NT2/D1 (cell line): ENCODE measurements around the gene CSE1L.

Experiments used
- DNase-seq: peaks from one replicate; pipeline ENCODE4 v3.0.0-alpha.2; 2011; ENCODE audit warnings: low read depth, low spot score
- H3K27me3 ChIP-seq: 2 replicates; pipeline ENCODE4 v1.6.0; 2011; ENCODE audit warnings: mild to moderate bottlenecking; ENCODE audit not compliant: insufficient read length, insufficient read depth
- H3K36me3 ChIP-seq: 2 replicates; pipeline ENCODE4 v1.6.1; 2011; ENCODE audit warnings: mild to moderate bottlenecking, low read length, mixed read lengths; ENCODE audit not compliant: insufficient read depth, insufficient read length
- H3K4me1 ChIP-seq: 2 replicates; pipeline ENCODE4 v1.5.1; 2011; ENCODE audit not compliant: insufficient read depth, insufficient read length
- H3K4me3 ChIP-seq: 2 replicates; pipeline ENCODE4 v1.5.1; 2011; ENCODE audit warnings: low read depth; ENCODE audit not compliant: insufficient read length
- H3K9ac ChIP-seq: 2 replicates; pipeline ENCODE4 v1.6.0; 2011; ENCODE audit warnings: low read depth; ENCODE audit not compliant: insufficient read length
- H3K9me3 ChIP-seq: 2 replicates; pipeline ENCODE4 v1.5.1; 2011; ENCODE audit warnings: mild to moderate bottlenecking, low read length; ENCODE audit not compliant: insufficient read depth
- SUZ12 ChIP-seq: IDR thresholded peaks from 2 replicates; pipeline ENCODE4 v1.6.1; 2011; ENCODE audit not compliant: insufficient read length, insufficient read depth; ENCODE audit errors: extremely low read depth
- YY1 ChIP-seq: IDR thresholded peaks from 2 replicates; pipeline ENCODE4 v1.6.1; 2011; ENCODE audit not compliant: insufficient read length, insufficient read depth
- ZNF274 ChIP-seq: IDR thresholded peaks from 2 replicates; pipeline ENCODE4 v1.6.1; 2011; ENCODE audit warnings: mild to moderate bottlenecking, low read depth, low read length

CSE1L gene, protein sequence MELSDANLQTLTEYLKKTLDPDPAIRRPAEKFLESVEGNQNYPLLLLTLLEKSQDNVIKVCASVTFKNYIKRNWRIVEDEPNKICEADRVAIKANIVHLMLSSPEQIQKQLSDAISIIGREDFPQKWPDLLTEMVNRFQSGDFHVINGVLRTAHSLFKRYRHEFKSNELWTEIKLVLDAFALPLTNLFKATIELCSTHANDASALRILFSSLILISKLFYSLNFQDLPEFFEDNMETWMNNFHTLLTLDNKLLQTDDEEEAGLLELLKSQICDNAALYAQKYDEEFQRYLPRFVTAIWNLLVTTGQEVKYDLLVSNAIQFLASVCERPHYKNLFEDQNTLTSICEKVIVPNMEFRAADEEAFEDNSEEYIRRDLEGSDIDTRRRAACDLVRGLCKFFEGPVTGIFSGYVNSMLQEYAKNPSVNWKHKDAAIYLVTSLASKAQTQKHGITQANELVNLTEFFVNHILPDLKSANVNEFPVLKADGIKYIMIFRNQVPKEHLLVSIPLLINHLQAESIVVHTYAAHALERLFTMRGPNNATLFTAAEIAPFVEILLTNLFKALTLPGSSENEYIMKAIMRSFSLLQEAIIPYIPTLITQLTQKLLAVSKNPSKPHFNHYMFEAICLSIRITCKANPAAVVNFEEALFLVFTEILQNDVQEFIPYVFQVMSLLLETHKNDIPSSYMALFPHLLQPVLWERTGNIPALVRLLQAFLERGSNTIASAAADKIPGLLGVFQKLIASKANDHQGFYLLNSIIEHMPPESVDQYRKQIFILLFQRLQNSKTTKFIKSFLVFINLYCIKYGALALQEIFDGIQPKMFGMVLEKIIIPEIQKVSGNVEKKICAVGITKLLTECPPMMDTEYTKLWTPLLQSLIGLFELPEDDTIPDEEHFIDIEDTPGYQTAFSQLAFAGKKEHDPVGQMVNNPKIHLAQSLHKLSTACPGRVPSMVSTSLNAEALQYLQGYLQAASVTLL

DNA sequence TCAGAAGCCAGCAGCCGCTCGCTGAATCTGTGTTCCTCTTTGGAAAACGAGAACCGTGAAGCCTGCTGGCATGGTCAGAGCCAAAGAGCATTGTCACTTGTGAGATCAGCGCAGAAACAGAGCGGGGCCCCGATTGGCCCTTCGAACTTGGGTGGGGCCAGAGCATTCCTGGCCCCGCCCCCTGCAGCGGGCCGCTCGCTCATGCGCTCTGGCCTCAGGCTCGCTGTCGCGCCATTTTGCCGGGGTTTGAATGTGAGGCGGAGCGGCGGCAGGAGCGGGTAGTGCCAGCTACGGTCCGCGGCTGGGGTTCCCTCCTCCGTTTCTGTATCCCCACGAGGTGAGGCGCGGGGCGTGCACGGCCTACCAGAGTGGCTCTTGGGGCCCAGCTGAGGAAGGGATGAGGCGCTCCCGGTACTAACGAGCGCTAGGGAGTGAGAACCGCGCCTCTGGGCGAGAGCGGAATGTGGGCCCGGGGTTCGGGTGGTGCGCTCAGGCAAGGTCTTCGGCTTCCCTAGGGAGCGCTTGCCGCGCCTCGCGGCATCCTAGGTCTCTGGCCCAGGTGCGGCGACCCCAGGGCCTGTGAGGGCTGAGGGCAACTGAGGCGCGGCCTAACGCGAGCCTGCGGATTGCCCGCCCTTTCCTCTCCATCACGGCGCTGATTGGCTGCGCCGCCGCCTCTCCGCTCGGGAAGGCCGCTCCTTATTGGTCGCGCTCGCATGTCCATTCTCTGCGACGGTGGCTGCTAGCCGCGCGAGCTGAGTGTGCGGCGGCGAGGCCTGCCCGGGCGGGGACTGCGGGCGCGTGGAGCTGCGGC lies at the start of gene CSE1L:
CSE1L (plus strand) TSS at position 226 of the 814 bp plus-strand sequence. CDS start 12,152 bp downstream, outside the sequence.
- DNase-seq: peak; percentile 95
- TF ChIP-seq SUZ12: no peak
- TF ChIP-seq YY1: peak; percentile 51

DNA sequence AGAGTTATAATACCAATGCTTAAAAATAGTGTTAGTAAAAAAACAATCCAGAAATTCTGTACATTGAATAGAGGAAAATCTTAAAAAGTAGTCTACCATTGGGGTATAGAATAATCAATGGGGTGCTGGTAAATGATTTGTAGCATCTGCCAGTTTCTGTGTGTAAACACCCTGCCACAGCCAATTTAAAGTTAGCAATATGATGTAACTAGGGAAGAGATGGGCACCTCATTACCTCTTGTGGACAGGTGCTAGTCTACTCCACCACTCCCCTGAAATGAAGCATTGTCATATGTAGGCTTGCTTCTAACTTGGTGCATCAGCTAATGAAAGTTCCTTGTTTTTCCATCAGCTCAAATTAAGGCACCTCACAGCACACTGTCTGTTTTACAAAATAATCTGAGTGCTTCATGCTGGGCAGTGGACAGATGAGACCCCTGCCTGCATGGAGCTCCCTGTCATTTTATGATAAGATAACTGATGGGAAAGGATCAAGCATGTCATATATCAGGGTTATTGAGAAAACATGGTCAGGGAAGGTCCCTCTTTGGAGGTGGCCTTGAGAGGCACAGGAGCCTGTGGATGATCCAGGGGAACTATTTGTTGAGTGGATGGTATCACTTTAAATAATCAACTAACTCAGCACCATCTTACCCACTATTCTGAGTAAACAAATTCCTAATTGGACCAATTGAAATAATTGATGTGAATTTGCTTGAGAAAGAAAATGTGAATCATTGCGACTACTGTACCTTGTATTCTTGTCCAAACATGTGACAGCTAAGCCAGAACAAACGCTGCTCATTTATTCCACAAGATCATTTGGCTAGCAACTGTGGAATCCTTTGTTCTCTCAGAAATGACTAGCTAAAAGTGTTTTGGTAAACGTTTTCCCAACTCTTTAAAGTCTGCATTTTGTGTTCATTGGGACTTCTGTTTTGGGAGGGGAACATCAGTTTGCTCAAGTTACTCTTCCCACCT lies 45.9 kb upstream of the CSE1L start:
- Histone ChIP-seq H3K36me3 (peaks cover 74% of the 10 kb centered on the region), H3K4me1 (no peaks in the 10 kb centered on the region), H3K9ac (no peak overlapping the region), H3K27me3 (no peaks in the 10 kb centered on the region), H3K4me3 (no peak overlapping the region), H3K9me3 (no peaks in the 10 kb centered on the region)
- no peak for DNase-seq
- TF ChIP-seq ZNF274: no peak
- no peak for TF ChIP-seq SUZ12
- TF ChIP-seq YY1: no peak

More for the DNA sequence above, at the start of gene CSE1L:
- no peaks in the 10 kb centered on the region for H3K4me1 ChIP-seq
- H3K27me3 ChIP-seq: no peaks in the 10 kb centered on the region
- no peaks in the 10 kb centered on the region for H3K9me3 ChIP-seq
- peaks cover 37% of the 10 kb centered on the region for H3K36me3 ChIP-seq
- peak within 1 kb of the TSS; percentile 100 for H3K9ac ChIP-seq
- H3K4me3 ChIP-seq: peak within 1 kb of the TSS; percentile 100

DNA sequence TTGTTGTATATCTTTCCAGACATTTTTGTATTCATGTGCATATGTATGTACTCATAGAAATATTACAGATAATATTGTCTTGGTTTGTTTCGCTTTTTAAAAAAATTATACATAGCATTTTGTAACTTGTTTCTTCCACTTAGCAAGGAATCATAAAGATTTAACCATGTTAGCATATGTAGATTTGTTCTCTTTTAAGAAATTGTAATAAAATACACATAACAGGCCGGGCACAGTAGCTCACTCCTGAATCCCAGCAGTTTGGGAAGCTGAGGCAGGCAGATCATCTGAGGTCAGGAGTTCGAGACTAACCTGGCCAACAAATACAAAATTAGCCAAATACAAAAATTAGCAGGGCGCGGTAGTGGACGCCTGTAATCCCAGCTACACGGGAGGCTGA lies 44.4 kb upstream of the CSE1L start:
- Histone ChIP-seq H3K4me1 (no peaks in the 10 kb centered on the region), H3K9ac (no peak overlapping the region), H3K36me3 (peaks cover 72% of the 10 kb centered on the region), H3K4me3 (no peak overlapping the region), H3K9me3 (no peaks in the 10 kb centered on the region), H3K27me3 (no peaks in the 10 kb centered on the region)
- no peak for TF ChIP-seq SUZ12
- TF ChIP-seq YY1: no peak
- TF ChIP-seq ZNF274: no peak
- DNase-seq: no peak

DNA sequence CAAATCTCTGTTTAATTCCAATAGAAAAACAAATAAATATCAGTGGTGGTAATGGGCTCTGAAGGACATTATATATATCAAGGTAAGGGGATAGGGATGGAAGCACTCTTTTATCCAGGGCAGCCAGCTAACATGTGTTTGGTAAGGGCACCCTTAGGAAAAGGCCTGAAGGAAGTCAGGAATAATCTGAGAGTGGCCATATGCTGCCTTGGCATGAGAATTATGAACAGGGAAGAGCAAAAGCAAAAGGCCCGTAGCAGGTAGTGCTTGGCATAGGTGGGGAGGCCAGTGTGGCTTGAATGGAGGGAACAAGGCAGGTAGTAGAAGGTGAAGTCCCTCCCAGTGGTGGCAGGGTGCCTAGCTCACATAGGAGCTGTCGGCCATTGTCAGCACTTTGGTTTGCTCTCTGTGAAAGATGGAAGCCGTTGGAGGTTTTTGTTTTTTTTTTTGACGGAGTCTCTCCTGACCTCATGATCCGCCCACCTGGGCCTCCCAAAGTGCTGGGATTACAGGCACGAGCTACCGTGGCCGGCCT lies 39.6 kb upstream of the CSE1L start:
- H3K4me3 ChIP-seq: no peak overlapping the region
- TF ChIP-seq SUZ12 (no peak), YY1 (no peak), ZNF274 (no peak)
- peaks cover 67% of the 10 kb centered on the region for H3K36me3 ChIP-seq
- H3K27me3 ChIP-seq: no peaks in the 10 kb centered on the region
- no peak overlapping the region for H3K9ac ChIP-seq
- DNase-seq: no peak
- H3K4me1 ChIP-seq: no peaks in the 10 kb centered on the region
- H3K9me3 ChIP-seq: no peaks in the 10 kb centered on the region

DNA sequence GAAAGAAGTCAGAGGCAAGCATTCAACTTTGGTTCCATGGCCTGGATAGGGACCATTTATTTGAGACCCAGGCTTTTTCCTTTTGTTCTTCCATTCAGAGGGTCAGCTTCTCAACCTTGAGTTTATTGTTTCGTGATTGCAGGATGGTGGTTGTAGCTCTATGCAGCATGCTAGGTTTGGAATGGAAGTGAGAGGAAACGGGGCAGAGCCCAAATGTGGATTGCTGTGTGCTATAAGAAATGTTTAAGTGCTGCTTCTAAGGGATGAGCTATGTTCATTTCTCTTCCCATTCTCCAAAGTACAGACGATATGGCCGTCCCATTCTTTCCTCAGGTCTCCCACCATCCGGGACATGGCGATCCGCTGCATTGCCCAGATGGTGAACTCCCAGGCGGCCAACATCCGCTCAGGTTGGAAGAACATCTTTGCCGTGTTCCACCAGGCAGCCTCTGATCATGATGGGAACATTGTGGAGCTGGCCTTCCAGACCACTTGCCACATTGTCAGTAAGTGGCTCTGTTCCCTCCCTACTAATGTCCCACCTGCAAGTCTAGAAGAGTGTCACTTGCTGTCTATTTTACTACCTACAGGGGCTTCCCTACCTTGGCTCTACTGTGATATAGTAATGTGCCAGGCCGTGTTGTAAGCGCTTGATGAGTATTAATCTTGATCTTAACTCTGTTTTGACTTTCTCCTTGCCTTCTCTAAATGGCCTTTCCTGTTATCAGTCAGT lies 36.0 kb upstream of the CSE1L start:
- peaks cover 83% of the 10 kb centered on the region for H3K36me3 ChIP-seq
- TF ChIP-seq YY1 (no peak), ZNF274 (no peak), SUZ12 (no peak)
- DNase-seq: no peak
- H3K9ac ChIP-seq: no peak overlapping the region
- no peaks in the 10 kb centered on the region for H3K9me3 ChIP-seq
- H3K4me3 ChIP-seq: no peak overlapping the region
- H3K4me1 ChIP-seq: no peaks in the 10 kb centered on the region
- H3K27me3 ChIP-seq: no peaks in the 10 kb centered on the region
